B cell (primary cell): ENCODE measurements around the gene TRIM62. TPM values are rescaled to one million over a fixed set of nuclear protein-coding genes. Genes with fewer than 3 reads are reported as not detected.

Experiments
- ATAC-seq: fragments of 200-7000 bp; cut with Tn5 transposase; one replicate; pipeline ENCODE4 v1.10.0; 2021; ENCODE audit warnings: low read depth, mild to moderate bottlenecking, moderate number of reproducible peaks, moderate library complexity
- CTCF ChIA-PET: fragments of 350-600 bp; sonication (Branson Sonifier 250); formaldehyde crosslinking; loops from one replicate; lab custom pipeline; 2021; ENCODE audit warnings: antibody characterized with exemption, inconsistent platforms; lab: Charles Lee
- POLR2A ChIA-PET: fragments of 350-600 bp; sonication (Branson Sonifier 250); formaldehyde crosslinking; loops from one replicate; lab custom pipeline; 2021; ENCODE audit warnings: antibody characterized with exemption; lab: Charles Lee
- DNase-seq: peaks from one replicate; pipeline ENCODE4 v3.0.0; 2013
- H2AFZ ChIP-seq: 2 replicates; pipeline ENCODE4 v1.6.1; 2012; ENCODE audit warnings: mild to moderate bottlenecking, low read depth, low read length; ENCODE audit not compliant: insufficient read depth, poor library complexity, severe bottlenecking
- H3K27ac ChIP-seq, 2 donors: 1 replicate in 1 of 2; 2 replicates in 1 of 2; pipeline ENCODE4 v1.5.1; 2012 to 2013; ENCODE audit warnings: low read length in 2 of 2, mild to moderate bottlenecking in 2 of 2, moderate library complexity in 1 of 2
- H3K27me3 ChIP-seq, 4 experiments: fragments of 200-600 bp in 1 of 4; sonication (generic) in 1 of 4; replicated peaks in 1 of 4; 1 replicate in 2 of 4; 2 replicates in 2 of 4; pipeline versions ENCODE4 v1.6.1 to v1.7.0; 2013 to 2016; ENCODE audit warnings: low read length in 3 of 4, mild to moderate bottlenecking in 2 of 4, mixed read lengths in 1 of 4, moderate library complexity in 1 of 4; ENCODE audit not compliant: insufficient read depth in 4 of 4, control insufficient read depth in 3 of 4; ENCODE audit errors: control extremely low read depth in 1 of 4
- H3K36me3 ChIP-seq, 2 experiments: replicated peaks in 1 of 2; 1 replicate in 1 of 2; 2 replicates in 1 of 2; pipeline versions ENCODE4 v1.6.1 to v1.7.1; 2013; ENCODE audit warnings: low read length in 1 of 2; ENCODE audit not compliant: insufficient read depth in 2 of 2, control insufficient read depth in 1 of 2; ENCODE audit errors: control extremely low read depth in 1 of 2, extremely low read depth in 1 of 2
- H3K4me1 ChIP-seq, 2 donors: fragments of 200-600 bp in 1 of 2; sonication (generic) in 1 of 2; 1 replicate in 1 of 2; 2 replicates in 1 of 2; pipeline versions ENCODE4 v1.5.1 to v1.6.1; 2013 to 2017; ENCODE audit warnings: low read length in 2 of 2; ENCODE audit not compliant: control insufficient read depth in 2 of 2, insufficient read depth in 2 of 2
- H3K4me2 ChIP-seq: replicated peaks from 2 replicates; pipeline ENCODE3; 2012; ENCODE audit warnings: mild to moderate bottlenecking, low read depth, low read length; ENCODE audit not compliant: poor library complexity, severe bottlenecking
- H3K4me3 ChIP-seq, 5 experiments: fragments of 200-600 bp in 1 of 5; sonication (generic) in 1 of 5; 1 replicate in 3 of 5; 2 replicates in 2 of 5; pipeline versions ENCODE4 v1.5.1 to v1.7.0; 2011 to 2016; ENCODE audit warnings: low read length in 4 of 5, mild to moderate bottlenecking in 4 of 5, low read depth in 2 of 5, control low read depth in 1 of 5, moderate library complexity in 1 of 5; ENCODE audit not compliant: insufficient read depth in 1 of 5; ENCODE audit errors: control extremely low read depth in 1 of 5, extremely low read depth in 1 of 5
- H3K79me2 ChIP-seq: fragments of 200-600 bp; sonication (generic); one replicate; pipeline ENCODE4 v1.6.0; 2016; ENCODE audit warnings: low read length; ENCODE audit not compliant: control insufficient read depth, insufficient read depth
- H3K9ac ChIP-seq: fragments of 200-600 bp; sonication (generic); 2 replicates; pipeline ENCODE4 v1.6.1; 2017; ENCODE audit warnings: mild to moderate bottlenecking, low read length, moderate library complexity
- H3K9me3 ChIP-seq, 3 donors: one replicate each; pipeline versions ENCODE4 v1.6.1 to v1.7.1; 2013; ENCODE audit warnings: low read length in 2 of 3; ENCODE audit not compliant: control insufficient read depth in 2 of 3, insufficient read depth in 1 of 3; ENCODE audit errors: control extremely low read depth in 1 of 3
- H4K20me1 ChIP-seq: 2 replicates; pipeline ENCODE4 v1.6.0; 2012; ENCODE audit warnings: mild to moderate bottlenecking, low read length; ENCODE audit not compliant: insufficient read depth, control insufficient read depth, poor library complexity, severe bottlenecking
- H3K27ac Mint-ChIP-seq: one replicate; pipeline ENCODE4 v1.8.0; 2021; ENCODE audit warnings: mixed read lengths
- H3K27me3 Mint-ChIP-seq: one replicate; pipeline ENCODE4 v1.8.0; 2021; ENCODE audit warnings: mixed read lengths
- H3K4me1 Mint-ChIP-seq: one replicate; pipeline ENCODE4 v1.8.0; 2021; ENCODE audit warnings: mixed read lengths
- H3K4me3 Mint-ChIP-seq: one replicate; pipeline ENCODE4 v1.8.0; 2021; ENCODE audit warnings: mixed read lengths
- H3K9me3 Mint-ChIP-seq: one replicate; pipeline ENCODE4 v1.8.0; 2022; ENCODE audit warnings: mixed read lengths; ENCODE audit not compliant: insufficient read depth
- EZH2 ChIP-seq: IDR thresholded peaks from 2 replicates; pipeline ENCODE4 v1.6.1; 2012; ENCODE audit warnings: borderline replicate concordance, low read depth, mild to moderate bottlenecking, moderate library complexity, low read length; ENCODE audit not compliant: insufficient read depth, poor library complexity, severe bottlenecking
- WGBS: methylation state at CpG from one replicate; pipeline ENCODE4 v1.1.5; 2013; ENCODE audit warnings: missing lambda C conversion rate; ENCODE audit not compliant: insufficient coverage; 5-methylcytosine and 5-hydroxymethylcytosine counted together
- intact Hi-C: fragments of 100-400 bp; cut with micrococcal nuclease; formaldehyde crosslinking; loops from one replicate; pipeline ENCODE4 v1.10.0; 2022
- polyA plus RNA-seq: library from polyadenylated mRNA; depleted of rRNA; stranded (reverse); fragments of >200 nt; gene quantifications from 2 replicates; pipeline ENCODE4 v1.2.3, GENCODE V29; 2012
- total RNA-seq, 2 donors: library from RNA; stranded (reverse); fragments of 120-200 nt in 1 of 2; gene quantifications; 1 replicate in 1 of 2; 2 replicates in 1 of 2; pipeline versions ENCODE4 v1.2.3 to v1.2.4, GENCODE V29; 2013 to 2022
- TF ChIP-seq, protein P1 (sequence below): fragments of 200-600 bp; IDR thresholded peaks from one replicate; pipeline ENCODE4 v1.8.0; 2022; ENCODE audit warnings: antibody characterized with exemption, mild to moderate bottlenecking

The TRIM62 gene
- total and polyA plus RNA-seq, 2 donors (not counting 1 experiment from before 2014, with no cell fraction given), result 10.7 to 24.1 TPM

DNA sequence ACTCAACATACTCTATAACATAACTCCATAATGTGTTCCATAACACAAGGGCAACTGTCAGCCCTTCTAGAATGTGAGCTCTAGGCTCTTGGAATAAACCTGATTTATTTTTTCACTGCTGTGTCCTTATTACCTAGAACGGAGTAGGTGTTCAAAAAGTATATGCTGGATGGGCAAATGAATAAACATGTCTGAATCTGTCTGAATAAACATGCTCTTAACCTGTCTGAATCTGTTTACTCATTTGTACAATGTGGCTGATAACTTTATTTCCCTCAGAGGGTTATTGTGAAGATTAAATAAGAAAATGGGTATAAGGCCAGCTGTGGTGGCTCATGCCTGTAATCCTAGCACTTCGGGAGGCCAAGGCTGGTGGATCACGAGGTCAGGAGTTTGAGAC is 58.6 kb downstream of the TRIM62 start:
- H3K9ac ChIP-seq, result no peak overlapping the region
- DNase-seq (no peak), ATAC-seq (no peak)
- no peaks in the 10 kb centered on the region for H3K9me3 Mint-ChIP-seq
- intact Hi-C loops, result no loop called here
- H3K4me3 Mint-ChIP-seq, result no peak overlapping the region
- ChIA-PET POLR2A (no interaction called here), CTCF (no interaction called here)
- TF ChIP-seq, protein P1, sequence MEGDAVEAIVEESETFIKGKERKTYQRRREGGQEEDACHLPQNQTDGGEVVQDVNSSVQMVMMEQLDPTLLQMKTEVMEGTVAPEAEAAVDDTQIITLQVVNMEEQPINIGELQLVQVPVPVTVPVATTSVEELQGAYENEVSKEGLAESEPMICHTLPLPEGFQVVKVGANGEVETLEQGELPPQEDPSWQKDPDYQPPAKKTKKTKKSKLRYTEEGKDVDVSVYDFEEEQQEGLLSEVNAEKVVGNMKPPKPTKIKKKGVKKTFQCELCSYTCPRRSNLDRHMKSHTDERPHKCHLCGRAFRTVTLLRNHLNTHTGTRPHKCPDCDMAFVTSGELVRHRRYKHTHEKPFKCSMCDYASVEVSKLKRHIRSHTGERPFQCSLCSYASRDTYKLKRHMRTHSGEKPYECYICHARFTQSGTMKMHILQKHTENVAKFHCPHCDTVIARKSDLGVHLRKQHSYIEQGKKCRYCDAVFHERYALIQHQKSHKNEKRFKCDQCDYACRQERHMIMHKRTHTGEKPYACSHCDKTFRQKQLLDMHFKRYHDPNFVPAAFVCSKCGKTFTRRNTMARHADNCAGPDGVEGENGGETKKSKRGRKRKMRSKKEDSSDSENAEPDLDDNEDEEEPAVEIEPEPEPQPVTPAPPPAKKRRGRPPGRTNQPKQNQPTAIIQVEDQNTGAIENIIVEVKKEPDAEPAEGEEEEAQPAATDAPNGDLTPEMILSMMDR, result no peak
- TF ChIP-seq EZH2, result no peak
- no peak overlapping the region for H2AFZ ChIP-seq
- no peak overlapping the region for H3K27ac ChIP-seq
- H3K36me3 ChIP-seq, result no peaks in the 10 kb centered on the region
- no peak overlapping the region for H3K4me2 ChIP-seq
- no peaks in the 10 kb centered on the region for H3K27me3 ChIP-seq
- H3K4me3 ChIP-seq, result no peak overlapping the region
- H3K27ac Mint-ChIP-seq, result no peak overlapping the region
- WGBS, result 100% methylated on average over 2 of the region's 3 CpGs
- peaks cover 10 to 39% of the 10 kb centered on the region in 2 donors for H3K4me1 ChIP-seq
- no peaks in the 10 kb centered on the region for H4K20me1 ChIP-seq
- peaks cover 21% of the 10 kb centered on the region for H3K27me3 Mint-ChIP-seq
- peaks cover 3% of the 10 kb centered on the region for H3K79me2 ChIP-seq
- H3K9me3 ChIP-seq, result no peaks in the 10 kb centered on the region
- H3K4me1 Mint-ChIP-seq, result peaks cover 12% of the 10 kb centered on the region

DNA sequence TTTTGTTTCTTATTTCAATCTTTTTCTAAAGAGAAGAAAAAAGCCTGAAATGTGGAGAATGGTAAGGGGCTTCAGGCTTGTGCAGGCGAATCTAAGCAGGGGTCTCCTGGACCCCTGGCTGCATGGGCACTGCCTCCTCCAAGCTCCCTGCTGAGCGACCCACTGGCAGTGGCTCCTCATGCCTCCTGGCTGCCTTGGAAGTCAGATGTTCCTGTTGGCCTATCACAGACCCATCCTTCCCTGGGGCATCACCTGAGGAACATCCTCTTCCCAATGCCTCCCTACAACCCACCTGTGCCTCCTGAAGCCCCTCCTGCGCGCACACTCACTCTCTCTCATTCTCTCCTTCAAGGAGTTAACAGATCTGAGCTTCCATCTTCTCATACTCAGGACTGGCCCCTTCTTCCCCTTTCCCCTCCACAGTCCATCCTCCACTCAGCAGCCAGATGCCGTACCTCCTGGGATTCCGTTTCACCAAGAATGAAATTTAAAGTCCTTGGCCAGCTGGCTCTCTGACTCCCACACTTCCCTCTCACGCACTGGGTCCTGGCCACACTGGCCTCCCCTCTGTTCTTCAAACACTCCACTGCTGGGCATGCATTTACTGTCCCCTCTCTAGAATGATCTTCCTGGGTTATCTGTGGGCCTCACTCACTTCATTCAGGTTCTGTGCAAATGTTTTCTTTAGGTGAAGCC is 59.2 kb downstream of the TRIM62 start:
- H3K9ac ChIP-seq, result no peak overlapping the region
- ChIA-PET CTCF (no interaction called here), POLR2A (no interaction called here)
- H3K27ac ChIP-seq, result no peak overlapping the region
- Mint-ChIP-seq H3K9me3 (no peaks in the 10 kb centered on the region), H3K4me1 (peaks cover 10% of the 10 kb centered on the region), H3K4me3 (no peak overlapping the region), H3K27ac (no peak overlapping the region), H3K27me3 (peaks cover 21% of the 10 kb centered on the region)
- H3K79me2 ChIP-seq, result peaks cover 3% of the 10 kb centered on the region
- no peak overlapping the region for H2AFZ ChIP-seq
- H3K4me3 ChIP-seq, result no peak overlapping the region
- H4K20me1 ChIP-seq, result no peaks in the 10 kb centered on the region
- peaks cover 7 to 33% of the 10 kb centered on the region in 2 donors for H3K4me1 ChIP-seq
- intact Hi-C loops, result no loop called here
- WGBS, result 90% methylated on average over 6 of the region's 7 CpGs
- TF ChIP-seq, protein P1, result no peak
- H3K4me2 ChIP-seq, result no peak overlapping the region
- ATAC-seq (no peak), DNase-seq (no peak)
- H3K27me3 ChIP-seq, result no peaks in the 10 kb centered on the region
- H3K9me3 ChIP-seq, result no peaks in the 10 kb centered on the region
- H3K36me3 ChIP-seq, result no peaks in the 10 kb centered on the region
